ENCODE results near the gene FLNC.

- TF ChIP-seq RARB (CRISPR knock-in tag; IDR thresholded peaks at IDR 0.05) (no peak), CEBPB (IDR thresholded peaks at IDR 0.05) (no peak), BHLHE40 (IDR thresholded peaks at IDR 0.05; ENCODE audit: low read depth, low read length) (no peak), USF2 (IDR thresholded peaks at IDR 0.05) (no peak), EP300 (IDR thresholded peaks at IDR 0.05) (no peak), SMC3 (IDR thresholded peaks at IDR 0.05) (no peak)
- TF ChIP-seq, protein P1, sequence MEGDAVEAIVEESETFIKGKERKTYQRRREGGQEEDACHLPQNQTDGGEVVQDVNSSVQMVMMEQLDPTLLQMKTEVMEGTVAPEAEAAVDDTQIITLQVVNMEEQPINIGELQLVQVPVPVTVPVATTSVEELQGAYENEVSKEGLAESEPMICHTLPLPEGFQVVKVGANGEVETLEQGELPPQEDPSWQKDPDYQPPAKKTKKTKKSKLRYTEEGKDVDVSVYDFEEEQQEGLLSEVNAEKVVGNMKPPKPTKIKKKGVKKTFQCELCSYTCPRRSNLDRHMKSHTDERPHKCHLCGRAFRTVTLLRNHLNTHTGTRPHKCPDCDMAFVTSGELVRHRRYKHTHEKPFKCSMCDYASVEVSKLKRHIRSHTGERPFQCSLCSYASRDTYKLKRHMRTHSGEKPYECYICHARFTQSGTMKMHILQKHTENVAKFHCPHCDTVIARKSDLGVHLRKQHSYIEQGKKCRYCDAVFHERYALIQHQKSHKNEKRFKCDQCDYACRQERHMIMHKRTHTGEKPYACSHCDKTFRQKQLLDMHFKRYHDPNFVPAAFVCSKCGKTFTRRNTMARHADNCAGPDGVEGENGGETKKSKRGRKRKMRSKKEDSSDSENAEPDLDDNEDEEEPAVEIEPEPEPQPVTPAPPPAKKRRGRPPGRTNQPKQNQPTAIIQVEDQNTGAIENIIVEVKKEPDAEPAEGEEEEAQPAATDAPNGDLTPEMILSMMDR (IDR thresholded peaks at IDR 0.05), result no peak
- TF ChIP-seq, protein P2, sequence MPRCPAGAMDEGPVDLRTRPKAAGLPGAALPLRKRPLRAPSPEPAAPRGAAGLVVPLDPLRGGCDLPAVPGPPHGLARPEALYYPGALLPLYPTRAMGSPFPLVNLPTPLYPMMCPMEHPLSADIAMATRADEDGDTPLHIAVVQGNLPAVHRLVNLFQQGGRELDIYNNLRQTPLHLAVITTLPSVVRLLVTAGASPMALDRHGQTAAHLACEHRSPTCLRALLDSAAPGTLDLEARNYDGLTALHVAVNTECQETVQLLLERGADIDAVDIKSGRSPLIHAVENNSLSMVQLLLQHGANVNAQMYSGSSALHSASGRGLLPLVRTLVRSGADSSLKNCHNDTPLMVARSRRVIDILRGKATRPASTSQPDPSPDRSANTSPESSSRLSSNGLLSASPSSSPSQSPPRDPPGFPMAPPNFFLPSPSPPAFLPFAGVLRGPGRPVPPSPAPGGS (IDR thresholded peaks at IDR 0.05), result no peak
These were observed 2.6 kb downstream of the FLNC start for GRCh38 chr7:128832880-128833147.
